ENCODE results near the gene KRTAP5-10.
"Not testable (repeated sequence)": the region's sequence is repeated elsewhere in the genome, so short reads cannot be mapped to it uniquely, and the experiment has no call there.

KRTAP5-10 gene, protein sequence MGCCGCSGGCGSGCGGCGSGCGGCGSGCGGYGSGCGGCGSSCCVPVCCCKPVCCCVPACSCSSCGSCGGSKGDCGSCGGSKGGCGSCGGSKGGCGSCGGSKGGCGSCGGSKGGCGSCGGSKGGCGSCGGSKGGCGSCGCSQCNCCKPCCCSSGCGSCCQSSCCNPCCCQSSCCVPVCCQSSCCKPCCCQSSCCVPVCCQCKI

DNA sequence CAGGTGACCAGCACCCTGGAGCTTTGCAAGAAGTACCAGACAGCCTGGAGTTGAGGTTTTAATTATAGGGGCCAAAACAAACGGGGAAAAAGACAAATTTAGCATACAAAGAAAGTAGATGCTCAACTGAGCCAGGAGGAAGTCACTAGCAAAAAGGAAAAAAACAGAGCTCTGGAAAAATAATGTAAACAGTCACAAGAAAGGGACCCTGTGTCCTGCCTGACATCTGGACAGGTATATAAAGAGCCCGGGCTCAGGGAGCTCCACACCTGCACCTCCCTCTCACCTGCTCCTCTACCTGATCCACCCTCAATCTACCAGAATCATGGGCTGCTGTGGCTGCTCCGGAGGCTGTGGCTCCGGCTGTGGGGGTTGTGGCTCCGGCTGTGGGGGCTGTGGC is at the start of gene KRTAP5-10:
Gene KRTAP5-10, plus strand, starts transcription at position 301 of the 400 bp plus-strand sequence. Its CDS starts 25 bp downstream, at position 326.
- DNase-seq: no peak
- intact Hi-C loops (cut with DNase I): no loop called here

DNA sequence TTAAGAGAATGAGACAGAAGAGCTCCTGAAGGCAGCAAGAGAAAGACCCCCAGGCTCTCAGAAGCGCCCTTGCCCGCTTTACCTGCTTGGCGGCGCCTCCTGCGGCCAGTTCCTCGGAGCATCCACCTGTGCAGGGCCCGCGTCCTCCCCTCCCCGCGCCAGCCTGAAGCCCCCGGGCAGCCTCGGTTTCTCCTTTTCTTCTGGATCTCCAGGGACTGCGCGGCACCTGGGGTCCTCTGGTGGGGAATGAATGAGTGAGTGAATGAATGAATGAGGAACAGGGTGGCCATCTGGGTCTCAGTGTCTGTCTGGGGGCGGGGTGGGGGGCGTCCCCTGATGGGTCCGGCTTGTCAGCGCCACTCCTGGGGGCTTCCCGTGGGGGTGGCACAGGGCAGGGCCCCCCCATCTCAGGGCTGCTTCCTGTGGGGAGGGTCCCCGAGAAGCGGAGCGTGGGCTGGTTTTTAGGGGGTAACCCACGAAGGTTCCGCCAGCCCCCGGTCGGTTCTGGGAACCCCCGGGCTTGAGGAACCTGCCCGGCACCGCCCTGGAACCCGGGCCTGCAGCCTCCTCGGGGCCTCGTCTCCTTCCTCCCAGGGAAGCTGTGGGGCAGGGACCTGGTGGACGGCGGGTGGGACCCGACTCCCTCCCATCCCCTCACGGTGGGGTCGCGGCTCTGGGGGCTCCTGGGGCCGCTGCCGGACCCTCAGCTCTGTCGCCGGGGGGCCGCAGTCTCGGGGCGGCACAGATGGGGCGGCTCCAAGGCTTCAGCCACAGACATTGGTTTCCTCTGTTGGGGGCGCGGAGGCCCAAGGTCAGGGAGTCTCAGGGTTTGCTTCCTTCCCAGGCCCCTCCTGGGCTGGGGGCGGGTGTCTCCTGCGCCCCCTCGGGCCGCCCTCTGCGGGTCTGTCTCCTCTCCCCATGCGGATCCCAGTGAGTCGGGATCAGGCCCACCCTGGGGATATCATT is 46.6 kb upstream of the KRTAP5-10 start:
- intact Hi-C loops (cut with DNase I): no loop called here
- DNase-seq: no peak

DNA sequence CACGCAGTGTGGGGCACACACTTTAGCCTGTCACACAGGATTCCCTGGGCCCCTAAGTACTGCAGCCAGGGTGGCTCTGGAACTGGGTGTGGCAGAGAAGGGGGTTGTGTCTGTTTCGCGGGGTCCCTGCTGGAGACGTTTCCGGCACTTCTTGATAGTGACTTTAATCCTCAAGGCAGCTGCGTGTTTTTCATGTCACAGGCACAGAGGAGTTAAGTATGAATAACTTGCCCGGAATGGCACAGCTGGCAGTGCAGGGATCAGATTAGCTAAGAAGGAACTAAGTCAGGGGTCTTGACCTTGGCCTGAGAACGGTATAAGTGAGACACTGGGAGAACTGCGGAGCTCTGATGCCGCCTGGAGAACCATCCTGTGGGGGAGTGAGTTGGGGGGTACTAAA is 45.8 kb upstream of the KRTAP5-10 start:
- intact Hi-C loops (cut with DNase I): no loop called here
- no peak for DNase-seq

DNA sequence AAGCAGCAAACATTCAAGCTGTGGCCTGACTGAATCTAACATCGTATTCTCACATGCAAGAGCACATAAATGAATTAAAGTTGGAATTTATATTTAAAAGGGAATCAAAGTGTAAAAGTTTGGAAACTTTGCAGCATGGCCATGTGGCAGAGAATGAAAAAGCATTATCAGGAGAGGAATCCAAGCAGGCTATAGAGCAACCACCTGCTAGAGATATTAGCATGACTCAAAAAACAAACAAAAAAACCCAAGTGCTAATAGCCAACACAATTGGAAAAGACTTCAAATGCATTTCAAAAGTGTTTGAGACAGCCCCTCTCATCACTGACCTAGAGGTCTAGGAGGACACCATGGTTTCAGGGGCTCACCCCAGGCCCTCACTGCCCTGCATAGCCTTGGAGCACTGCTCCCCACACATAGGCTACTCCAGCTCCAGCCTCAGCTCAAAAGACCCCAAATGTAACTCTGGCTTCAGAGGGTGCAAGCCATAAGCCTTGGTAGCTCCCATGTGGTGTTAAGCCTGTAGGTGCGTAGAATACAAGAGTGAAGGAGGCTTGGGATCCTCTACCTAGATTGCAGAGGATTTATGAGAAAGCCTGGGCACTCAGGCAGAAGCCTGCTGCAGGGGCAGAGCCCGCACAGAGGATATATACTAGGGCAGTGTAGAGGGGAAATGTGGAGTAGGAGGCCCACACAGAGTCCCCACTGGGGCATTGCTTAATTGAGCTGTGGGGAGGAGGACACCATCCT is 40.0 kb upstream of the KRTAP5-10 start:
- intact Hi-C loops (cut with DNase I): no loop called here
- no peak for DNase-seq

DNA sequence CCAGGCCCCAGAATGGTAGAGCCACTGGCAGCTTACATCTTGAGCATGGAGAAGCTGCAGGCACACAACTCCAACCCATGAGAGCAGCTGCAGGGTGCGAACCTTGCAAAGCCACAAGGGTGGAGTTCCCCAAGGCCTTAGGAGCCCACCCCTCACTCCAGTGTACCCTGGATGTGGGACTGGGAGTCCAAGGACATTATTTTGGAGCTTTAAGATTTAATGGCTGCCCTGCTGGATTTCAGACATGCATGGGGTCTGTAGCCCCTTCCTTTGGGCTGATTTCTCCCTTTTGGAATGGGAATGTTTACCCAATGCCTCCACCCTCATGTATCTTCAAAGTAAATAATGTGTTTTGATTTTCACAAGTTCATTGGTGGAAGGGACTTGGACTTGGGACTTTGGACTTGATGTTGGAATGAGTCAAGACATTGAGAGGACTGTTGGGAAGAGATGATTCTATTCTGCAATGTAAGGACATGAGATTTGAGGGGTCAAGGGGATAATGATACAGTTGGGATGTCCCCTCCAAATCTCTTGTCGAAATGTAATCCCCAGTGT is 39.3 kb upstream of the KRTAP5-10 start:
- intact Hi-C loops (cut with DNase I): no loop called here
- DNase-seq: no peak

DNA sequence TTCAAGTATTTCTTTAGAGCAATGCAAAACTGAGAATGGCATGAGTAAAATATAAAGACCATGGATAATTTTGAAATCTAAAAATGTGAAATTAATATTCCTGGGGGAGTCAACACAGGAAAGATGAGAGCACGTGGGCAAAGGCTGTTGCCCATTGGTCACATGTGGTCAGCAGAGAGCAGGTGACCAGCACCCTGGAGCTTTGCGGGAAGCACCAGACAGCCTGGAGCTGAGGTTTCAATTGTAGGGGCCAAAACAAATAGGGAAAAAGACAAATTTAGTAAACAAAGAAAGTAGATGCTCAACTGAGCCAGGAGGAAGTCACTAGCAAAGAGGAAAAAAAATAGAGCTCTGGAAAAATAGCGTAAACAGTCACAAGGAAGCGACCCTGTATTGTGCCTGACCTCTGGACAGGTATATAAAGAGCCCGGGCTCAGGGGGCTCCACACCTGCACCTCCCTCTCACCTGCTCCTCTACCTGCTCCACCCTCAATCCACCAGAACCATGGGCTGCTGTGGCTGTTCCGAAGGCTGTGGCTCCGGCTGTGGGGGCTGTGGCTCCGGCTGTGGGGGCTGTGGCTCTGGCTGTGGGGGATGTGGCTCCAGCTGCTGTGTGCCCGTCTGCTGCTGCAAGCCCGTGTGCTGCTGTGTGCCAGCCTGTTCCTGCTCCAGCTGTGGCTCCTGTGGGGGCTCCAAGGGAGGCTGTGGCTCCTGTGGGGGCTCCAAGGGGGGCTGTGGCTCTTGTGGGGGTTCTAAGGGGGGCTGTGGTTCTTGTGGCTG is 38.4 kb upstream of the KRTAP5-10 start, which contains the start of gene KRTAP5-7:
Gene KRTAP5-7, plus strand, starts transcription at position 472 of the 780 bp plus-strand sequence. Its CDS starts 34 bp downstream, at position 506.
- DNase-seq; intact Hi-C loops (cut with DNase I): not testable (repeated sequence)

DNA sequence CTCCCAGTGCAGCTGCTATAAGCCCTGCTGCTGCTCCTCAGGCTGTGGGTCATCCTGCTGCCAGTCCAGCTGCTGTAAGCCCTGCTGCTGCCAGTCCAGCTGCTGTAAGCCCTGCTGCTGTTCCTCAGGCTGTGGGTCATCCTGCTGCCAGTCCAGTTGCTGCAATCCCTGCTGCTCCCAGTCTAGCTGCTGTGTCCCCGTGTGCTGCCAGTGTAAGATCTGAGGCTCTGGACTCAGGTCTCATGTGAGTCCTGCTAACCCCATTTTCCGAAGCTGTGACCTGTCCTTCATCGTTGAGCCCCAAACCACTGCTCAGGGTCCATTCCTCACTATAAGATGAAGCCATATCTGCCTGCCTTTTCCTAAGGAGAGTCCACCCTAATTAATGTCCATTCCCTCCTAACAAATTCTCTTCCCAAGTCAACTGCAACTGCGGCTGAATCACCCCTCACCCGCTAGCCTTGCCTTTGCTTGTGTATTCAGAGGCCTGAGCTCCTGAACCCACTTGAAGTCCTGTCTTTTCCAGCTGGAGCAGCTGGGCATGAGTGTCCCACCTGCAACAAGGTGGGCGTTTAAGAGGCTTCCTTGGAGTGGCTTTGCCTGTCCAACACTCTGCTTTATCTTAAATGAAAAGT is 37.7 kb upstream of the KRTAP5-10 start:
- no peak for DNase-seq
- intact Hi-C loops (cut with DNase I): no loop called here

DNA sequence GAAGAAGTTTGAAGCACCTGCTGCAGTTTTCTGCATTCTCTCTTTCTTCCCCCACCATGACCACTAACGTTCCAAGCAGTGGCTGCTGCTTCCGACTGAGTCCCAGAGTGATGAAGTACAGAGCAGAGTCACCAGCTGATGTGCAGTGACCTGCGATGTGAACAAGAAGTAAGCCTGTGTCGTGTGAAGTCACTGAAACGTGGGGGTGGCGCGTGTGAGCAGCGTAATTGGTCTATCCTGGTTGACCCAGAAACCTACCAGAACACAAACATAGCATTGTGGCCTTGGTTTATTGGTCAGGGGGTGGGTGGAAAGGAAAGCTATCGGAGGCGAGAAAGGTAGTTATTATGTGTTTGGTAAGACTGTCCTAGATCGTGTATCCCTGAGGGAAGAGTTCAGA is 34.8 kb upstream of the KRTAP5-10 start:
- intact Hi-C loops (cut with DNase I): no loop called here
- no peak for DNase-seq

DNA sequence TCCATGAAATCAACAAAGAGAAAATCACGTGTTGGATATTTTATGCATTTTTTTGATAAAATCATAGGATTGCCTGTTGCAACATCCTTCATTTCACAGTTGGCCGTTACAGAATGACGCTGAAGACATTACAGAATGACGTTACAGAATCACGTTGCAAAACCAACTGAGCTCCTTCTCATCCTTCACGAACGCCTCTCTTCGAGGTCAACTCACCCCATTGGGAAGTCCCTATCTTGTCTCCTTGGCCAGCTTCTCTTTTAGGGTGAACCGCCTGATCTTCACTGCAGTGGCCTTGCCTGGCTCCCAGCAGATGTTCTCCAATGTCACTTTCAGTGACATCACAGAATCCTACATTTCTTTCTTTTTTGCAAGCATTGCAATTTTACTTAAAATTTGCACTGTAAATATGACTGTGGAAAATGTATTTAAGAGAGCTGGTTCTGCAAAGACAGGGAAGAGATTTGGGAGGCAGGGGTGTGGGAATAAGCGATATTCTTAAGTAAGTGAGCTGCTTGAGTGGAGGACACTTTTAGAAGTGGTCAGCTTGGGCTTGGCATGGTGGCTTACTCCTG is 33.2 kb upstream of the KRTAP5-10 start:
- no peak for DNase-seq
- intact Hi-C loops (cut with DNase I): no loop called here

DNA sequence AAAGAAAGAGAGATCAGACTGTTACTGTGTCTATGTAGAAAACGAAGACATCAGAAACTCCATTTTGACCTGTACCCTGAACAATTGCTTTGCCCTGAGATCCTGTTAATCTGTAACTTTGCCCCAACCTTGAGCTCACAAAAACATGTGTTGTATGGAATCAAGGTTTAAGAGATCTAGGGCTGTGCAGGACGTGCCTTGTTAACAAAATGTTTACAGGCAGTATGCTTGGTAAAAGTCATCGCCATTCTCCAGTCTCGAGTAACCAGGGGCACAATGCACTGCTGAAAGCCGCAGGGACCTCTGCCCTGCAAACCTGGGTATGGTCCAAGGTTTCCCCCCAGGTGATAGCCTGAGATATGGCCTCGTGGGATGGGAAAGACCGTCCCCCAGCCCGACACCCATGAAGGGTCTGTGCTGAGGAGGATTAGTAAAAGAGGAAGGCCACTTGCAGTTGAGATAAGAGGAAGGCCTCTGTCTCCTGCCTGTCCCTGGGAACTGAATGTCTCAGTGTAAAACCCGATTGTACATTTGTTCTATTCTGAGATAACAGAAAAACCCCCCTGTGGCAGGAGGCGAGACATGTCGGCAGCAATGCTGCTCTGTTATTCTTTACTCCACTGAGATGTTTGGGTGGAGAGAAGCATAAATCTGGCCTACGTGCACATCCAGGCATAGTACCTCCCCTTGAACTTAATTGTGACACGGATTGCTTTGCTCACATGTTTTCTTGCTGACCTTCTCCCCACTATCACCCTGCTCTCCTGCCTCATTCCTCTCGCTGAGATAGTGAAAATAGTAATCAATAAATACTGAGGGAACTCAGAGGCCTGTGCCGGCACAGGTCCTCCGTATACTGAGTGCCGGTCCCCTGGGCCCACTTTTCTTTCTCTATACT is 30.4 kb upstream of the KRTAP5-10 start:
- DNase-seq: peak in 1 of 42 donors; percentile 6
- intact Hi-C loops (cut with DNase I): not testable (repeated sequence)

DNA sequence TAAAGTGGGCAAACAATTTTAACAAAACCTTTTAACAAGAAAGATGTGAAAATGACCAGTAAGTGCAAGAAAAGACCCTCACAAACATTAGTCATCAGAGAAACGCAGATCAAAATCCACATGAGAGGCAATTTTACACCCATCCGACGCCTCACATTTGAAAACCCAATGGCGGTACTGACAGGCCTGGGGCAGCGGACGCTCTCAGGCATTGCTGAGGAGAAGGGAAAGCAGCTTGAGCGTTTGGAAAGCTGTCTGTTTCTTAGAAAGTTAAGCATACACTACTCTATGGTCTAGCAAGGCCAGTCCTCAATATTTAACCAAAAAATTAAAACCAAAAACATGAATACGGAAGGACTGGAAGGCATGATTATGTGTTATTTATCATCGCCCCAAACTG is 29.5 kb upstream of the KRTAP5-10 start:
- DNase-seq: no peak
- intact Hi-C loops (cut with DNase I): no loop called here

DNA sequence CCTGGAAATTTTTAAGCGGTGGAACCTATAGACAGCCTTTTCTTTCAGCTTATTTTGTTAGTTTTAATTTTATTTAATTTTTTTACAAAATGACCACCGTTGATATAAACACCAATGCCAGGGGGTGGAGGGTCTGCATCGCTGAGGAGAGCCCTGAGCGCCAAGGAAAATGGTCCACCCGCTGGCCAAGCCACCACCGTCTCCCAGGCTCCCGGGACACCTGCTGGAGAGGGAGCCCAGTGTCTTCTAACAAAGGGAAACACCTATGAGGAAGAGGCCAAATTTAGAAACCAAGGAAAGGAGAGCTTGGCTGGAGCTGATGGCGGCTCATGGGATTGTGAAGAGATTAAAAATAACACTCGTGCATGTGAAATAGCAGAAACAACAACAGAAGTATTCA is 27.8 kb upstream of the KRTAP5-10 start:
- DNase-seq: no peak
- intact Hi-C loops (cut with DNase I): no loop called here

DNA sequence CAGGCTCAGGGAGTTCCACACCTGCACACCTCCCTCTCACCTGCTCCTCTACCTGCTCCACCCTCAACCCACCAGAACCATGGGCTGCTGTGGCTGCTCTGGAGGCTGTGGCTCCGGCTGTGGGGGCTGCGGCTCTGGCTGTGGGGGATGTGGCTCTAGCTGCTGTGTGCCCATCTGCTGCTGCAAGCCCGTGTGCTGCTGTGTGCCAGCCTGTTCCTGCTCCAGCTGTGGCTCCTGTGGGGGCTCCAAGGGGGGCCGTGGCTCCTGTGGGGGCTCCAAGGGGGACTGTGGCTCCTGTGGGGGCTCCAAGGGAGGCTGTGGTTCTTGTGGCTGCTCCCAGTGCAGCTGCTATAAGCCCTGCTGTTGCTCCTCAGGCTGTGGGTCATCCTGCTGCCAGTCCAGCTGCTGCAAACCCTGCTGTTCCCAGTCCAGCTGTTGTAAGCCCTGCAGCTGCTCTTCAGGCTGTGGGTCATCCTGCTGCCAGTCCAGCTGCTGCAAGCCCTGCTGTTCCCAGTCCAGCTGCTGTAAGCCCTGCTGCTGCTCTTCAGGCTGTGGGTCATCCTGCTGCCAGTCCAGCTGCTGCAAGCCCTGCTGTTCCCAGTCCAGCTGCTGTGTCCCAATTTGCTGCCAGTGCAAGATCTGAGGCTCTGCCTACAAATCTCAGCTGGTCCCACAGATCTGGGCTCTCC is 27.2 kb upstream of the KRTAP5-10 start, which contains the start of gene KRTAP5-8:
Gene KRTAP5-8, plus strand, starts transcription at position 49 of the 689 bp plus-strand sequence. Its CDS starts 31 bp downstream, at position 80.
- intact Hi-C loops (cut with DNase I); DNase-seq: not testable (repeated sequence)

DNA sequence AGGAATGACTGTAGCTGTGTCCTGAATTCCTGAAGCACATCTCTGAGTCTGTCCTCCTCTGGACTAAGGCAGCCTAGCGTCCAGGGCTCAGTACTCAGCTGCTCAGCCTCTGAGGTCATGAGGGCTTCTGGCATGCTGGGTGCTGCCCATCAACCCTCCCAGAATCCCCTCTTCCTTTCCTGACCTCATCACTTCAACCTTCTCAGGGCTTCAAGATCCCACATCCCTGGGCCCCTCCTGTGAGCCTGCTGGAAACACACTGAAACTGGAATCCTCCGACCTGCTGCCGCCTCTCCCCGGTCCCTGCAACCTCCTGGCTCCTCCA is 26.7 kb upstream of the KRTAP5-10 start:
- intact Hi-C loops (cut with DNase I): no loop called here
- DNase-seq: no peak

DNA sequence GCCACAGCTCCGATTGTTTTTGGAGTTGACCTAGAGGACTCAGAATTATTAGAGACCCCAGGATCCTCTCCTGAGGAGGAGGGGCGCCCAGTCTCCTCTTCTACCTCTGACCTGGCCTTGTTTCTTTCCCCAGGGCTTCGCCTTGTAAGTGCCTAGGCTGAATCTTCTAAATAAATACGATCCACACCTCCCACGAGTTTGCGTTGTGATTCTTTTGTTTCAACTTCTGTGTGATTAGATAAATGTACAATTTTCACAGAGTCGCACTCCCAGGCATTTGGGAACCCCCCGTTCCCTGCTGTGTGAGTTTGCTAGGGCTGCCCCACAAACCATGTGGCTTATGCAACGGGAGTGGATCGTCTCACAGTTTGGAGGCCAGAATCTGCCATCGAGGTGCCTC is 26.3 kb upstream of the KRTAP5-10 start:
- no peak for DNase-seq
- intact Hi-C loops (cut with DNase I): no loop called here

DNA sequence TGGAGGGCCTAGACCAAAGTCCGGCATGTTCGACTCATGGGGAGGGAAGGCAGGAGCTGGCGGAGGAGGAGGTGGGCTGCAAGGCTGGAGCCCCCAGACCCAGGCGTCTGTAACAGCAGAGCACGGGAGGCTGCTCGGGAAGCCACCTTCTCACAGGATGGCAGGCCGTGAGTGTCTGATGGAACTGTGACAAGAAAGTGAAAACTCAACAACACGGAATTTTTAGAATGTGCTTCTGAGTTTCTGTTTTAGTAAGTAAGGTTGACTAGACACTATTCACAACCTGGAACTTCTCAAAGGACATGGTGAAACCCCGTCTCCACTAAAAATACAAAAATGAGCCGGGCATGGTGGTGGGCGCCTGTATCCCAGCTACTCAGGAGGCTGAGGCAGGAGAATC is 25.4 kb upstream of the KRTAP5-10 start:
- DNase-seq; intact Hi-C loops (cut with DNase I): not testable (repeated sequence)
